RWPE2 (cell line): ENCODE results near the gene EDEM2.

ENCODE experiments used
- ATAC-seq: fragments of 200-7000 bp; cut with Tn5 transposase; 3 replicates; pipeline ENCODE4 v1.9.1; 2021; ENCODE audit warnings: low read depth
- DNase-seq: peaks from one replicate; pipeline ENCODE4 v3.0.0-alpha.2; 2020; ENCODE audit warnings: low spot score
- H3K27ac ChIP-seq: fragments of 450-650 bp; 2 replicates; pipeline ENCODE4 v1.5.1; 2017; ENCODE audit warnings: mild to moderate bottlenecking; ENCODE audit not compliant: poor library complexity, severe bottlenecking
- H3K27me3 ChIP-seq: fragments of 250-450 bp; sonication (Bioruptor Pico); 2 replicates; pipeline ENCODE4 v1.5.1; 2021; ENCODE audit warnings: mild to moderate bottlenecking, moderate library complexity; ENCODE audit not compliant: insufficient read depth, poor library complexity, severe bottlenecking
- H3K36me3 ChIP-seq: fragments of 250-450 bp; sonication (Bioruptor Pico); 2 replicates; pipeline ENCODE4 v1.5.1; 2020; ENCODE audit warnings: low read depth, mild to moderate bottlenecking, moderate library complexity
- H3K4me1 ChIP-seq: fragments of 250-450 bp; sonication (Bioruptor Pico); 2 replicates; pipeline ENCODE4 v1.5.1; 2021; ENCODE audit warnings: mild to moderate bottlenecking, moderate library complexity; ENCODE audit not compliant: insufficient read depth, poor library complexity, severe bottlenecking
- H3K4me3 ChIP-seq: fragments of 250-450 bp; sonication (Bioruptor Pico); 2 replicates; pipeline ENCODE4 v1.5.1; 2021; ENCODE audit warnings: mild to moderate bottlenecking, moderate library complexity; ENCODE audit not compliant: severe bottlenecking
- H3K9me3 ChIP-seq: fragments of 250-450 bp; sonication (Bioruptor Pico); 2 replicates; pipeline ENCODE4 v1.5.1; 2021; ENCODE audit warnings: mild to moderate bottlenecking, moderate library complexity; ENCODE audit not compliant: severe bottlenecking
- CTCF ChIP-seq: fragments of 450-650 bp; IDR thresholded peaks from one replicate; pipeline ENCODE4 v1.5.1; 2017; ENCODE audit warnings: mild to moderate bottlenecking, moderate library complexity; ENCODE audit not compliant: poor library complexity, severe bottlenecking

EDEM2 gene

GRCh38 chr20:35093267-35093884 is 53.8 kb downstream of the EDEM2 start:
- no peak for DNase-seq
- peaks cover 6% of the 10 kb centered on the region for H3K36me3 ChIP-seq
- no peak for TF ChIP-seq CTCF
- H3K27ac ChIP-seq = peak overlapping the region; percentile 76
- no peaks in the 10 kb centered on the region for H3K9me3 ChIP-seq
- peaks cover 27% of the 10 kb centered on the region for H3K4me1 ChIP-seq
- peak; percentile 33 for ATAC-seq
- H3K27me3 ChIP-seq = no peaks in the 10 kb centered on the region
- H3K4me3 ChIP-seq = no peak overlapping the region

- H3K4me1 ChIP-seq = peaks cover 33% of the 10 kb centered on the region
- DNase-seq = peak; percentile 98
- H3K36me3 ChIP-seq = peaks cover 13% of the 10 kb centered on the region
- no peaks in the 10 kb centered on the region for H3K9me3 ChIP-seq
- peak; percentile 89 for ATAC-seq
- H3K4me3 ChIP-seq = peak within 1 kb of the TSS; percentile 79
- no peaks in the 10 kb centered on the region for H3K27me3 ChIP-seq
- H3K27ac ChIP-seq = peak within 1 kb of the TSS; percentile 76
- peak; percentile 100 for TF ChIP-seq CTCF
Measured at GRCh38 chr20:35092524-35093266, 54.4 kb downstream of the EDEM2 start, which contains the start of gene TRPC4AP. TSS of gene TRPC4AP (minus strand) at chr20:35092807. CDS start at chr20:35092781, 26 bp downstream.

- Histone ChIP-seq H3K4me3 (peak overlapping the region; percentile 79), H3K27ac (peak overlapping the region; percentile 76), H3K4me1 (peaks cover 35% of the 10 kb centered on the region), H3K27me3 (no peaks in the 10 kb centered on the region), H3K36me3 (peaks cover 20% of the 10 kb centered on the region), H3K9me3 (no peaks in the 10 kb centered on the region)
- DNase-seq (no peak), ATAC-seq (peak; percentile 46)
- no peak for TF ChIP-seq CTCF
Measured at GRCh38 chr20:35091816-35092523, 55.2 kb downstream of the EDEM2 start.

GRCh38 chr20:35088231-35089145 is 58.6 kb downstream of the EDEM2 start:
- Histone ChIP-seq H3K9me3 (no peaks in the 10 kb centered on the region), H3K36me3 (peaks cover 40% of the 10 kb centered on the region), H3K4me1 (peaks cover 30% of the 10 kb centered on the region), H3K27me3 (no peaks in the 10 kb centered on the region), H3K4me3 (no peak overlapping the region), H3K27ac (peak overlapping the region; percentile 5)
- DNase-seq (no peak), ATAC-seq (no peak)
- TF ChIP-seq CTCF = no peak
